SHP77 treated with DMSO at 0.1 percent for 48 hours (cell line): ENCODE measurements around the gene HOGA1.
"Not testable (repeated sequence)": the region's sequence is repeated elsewhere in the genome, so short reads cannot be mapped to it uniquely, and the experiment has no call there.

Experiments used
- DNase-seq: peaks from one replicate; lab custom pipeline; 2025; lab: John Stamatoyannopoulos, UW

Gene HOGA1

DNA sequence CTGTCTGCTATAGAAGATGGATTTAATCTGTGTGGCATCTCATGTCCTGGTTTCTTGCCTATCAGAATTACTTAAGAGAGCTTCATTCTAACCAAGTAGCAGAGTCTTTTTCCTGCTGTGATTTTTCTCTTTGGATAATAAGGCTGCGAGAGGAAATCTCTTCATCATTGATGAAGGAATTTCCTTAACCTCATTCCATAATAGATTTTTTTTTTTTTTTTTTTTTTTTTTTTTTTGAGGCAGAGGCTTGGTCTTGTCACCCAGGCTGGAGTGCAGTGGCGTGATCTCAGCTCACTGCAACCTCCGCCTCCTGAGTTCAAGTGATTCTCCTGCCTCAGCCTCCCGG, 65.2 kb downstream of the HOGA1 start:
- not testable (repeated sequence) for DNase-seq

DNA sequence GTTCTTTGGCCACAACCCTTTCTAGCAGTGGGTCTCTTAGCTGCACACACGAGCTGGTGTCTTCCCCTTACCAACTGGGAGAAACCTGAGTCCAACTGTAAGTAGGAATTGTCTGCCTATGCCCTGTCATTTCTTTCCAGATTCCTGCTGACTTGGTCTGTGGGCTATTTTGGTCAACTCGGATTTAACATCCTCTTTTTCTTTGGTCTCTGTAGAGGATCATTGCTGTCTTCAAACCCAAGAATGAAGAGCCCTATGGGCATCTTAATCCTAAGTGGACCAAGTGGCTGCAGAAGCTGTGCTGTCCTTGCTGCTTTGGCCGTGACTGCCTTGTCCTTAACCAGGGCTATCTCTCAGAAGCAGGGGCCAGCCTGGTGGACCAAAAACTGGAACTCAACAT, 66.5 kb downstream of the HOGA1 start:
- no peak for DNase-seq

DNA sequence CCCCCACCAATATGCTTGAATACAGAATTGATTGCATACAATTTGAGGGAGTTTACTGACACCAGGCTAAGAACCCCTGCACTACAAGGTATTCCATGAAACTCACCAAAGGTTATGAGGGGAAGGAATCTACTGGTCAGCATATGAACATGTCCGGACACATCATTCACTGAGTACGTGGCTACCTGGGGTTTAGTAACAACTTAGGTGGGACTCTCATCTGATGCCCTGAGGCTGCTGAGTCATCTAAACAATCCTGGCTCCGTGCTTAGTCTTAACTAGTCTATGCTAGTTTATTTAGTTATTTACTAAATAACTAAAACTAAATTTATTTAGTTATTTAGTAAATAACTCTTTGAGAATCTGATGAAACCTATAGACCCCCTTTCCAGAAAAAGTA, 67.6 kb downstream of the HOGA1 start:
- DNase-seq = no peak

DNA sequence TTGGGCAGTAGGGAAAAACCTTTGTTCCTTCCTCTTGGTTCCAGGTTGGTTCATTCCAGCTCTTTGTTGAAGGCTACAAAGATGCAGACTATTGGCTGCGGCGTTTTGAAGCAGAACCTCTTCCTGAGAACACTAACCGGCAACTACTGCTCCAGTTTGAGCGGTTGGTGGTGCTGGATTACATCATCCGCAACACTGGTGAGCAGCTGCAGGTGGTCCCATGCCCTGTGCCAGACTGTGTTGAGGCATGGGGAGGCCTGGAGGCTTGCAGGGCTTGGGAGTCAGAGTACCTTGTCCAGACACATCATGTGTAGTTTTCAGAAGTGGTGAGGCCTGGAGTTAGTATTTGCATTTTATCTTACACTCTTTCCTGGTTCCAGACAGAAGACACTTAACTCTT, 72.6 kb downstream of the HOGA1 start:
- DNase-seq = no peak

DNA sequence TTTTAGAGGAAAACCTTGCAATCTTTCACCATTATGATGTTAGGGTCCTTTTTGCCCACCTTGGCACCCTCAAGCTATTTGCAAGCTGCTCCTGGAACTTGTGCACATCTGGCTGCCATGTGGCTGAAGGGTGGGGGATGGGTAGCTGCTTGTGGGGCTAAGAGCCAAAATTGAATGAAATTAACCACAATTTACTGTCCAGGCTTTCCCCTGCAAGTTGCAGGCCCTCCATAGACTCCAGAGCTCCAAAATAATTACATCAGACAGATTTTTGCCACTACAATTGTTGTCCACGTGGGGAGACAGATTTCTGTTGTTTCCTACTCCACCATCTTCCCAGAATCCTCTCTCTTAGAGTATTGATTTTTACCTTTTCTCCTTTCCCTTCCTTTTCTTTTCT, 75.4 kb downstream of the HOGA1 start:
- no peak for DNase-seq
